ENCODE results near the gene IFIT2.

DNA sequence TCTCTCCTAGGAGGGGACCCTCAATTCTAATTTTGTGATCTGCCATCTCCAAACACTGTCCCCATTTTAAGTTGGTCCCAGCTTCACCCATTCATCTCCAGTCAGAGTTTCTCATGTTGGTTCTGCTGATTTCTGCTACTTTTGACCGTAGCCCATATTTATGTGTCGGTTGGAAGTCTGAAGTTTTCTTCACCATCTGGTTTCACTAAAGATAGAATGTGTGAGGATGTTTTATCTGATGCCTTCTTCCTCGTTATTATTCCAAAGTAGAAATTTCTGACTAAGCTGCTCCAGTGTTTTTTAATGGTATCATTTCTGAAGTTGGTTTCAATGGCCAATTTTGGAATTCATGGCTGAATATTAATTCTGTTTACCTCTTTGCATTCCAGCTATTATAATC is 21.3 kb upstream of the IFIT2 start:
- no peak for TF ChIP-seq EP300 (IDR thresholded peaks at IDR 0.05; ENCODE audit: borderline replicate concordance in 1 of 2, low read depth in 1 of 2, low read length in 1 of 2)
- no peak for TF ChIP-seq ELF1 (IDR thresholded peaks at IDR 0.05)
- TF ChIP-seq RCOR1 (IDR thresholded peaks at IDR 0.05; ENCODE audit: low read length): no peak
- TF ChIP-seq, protein P1, sequence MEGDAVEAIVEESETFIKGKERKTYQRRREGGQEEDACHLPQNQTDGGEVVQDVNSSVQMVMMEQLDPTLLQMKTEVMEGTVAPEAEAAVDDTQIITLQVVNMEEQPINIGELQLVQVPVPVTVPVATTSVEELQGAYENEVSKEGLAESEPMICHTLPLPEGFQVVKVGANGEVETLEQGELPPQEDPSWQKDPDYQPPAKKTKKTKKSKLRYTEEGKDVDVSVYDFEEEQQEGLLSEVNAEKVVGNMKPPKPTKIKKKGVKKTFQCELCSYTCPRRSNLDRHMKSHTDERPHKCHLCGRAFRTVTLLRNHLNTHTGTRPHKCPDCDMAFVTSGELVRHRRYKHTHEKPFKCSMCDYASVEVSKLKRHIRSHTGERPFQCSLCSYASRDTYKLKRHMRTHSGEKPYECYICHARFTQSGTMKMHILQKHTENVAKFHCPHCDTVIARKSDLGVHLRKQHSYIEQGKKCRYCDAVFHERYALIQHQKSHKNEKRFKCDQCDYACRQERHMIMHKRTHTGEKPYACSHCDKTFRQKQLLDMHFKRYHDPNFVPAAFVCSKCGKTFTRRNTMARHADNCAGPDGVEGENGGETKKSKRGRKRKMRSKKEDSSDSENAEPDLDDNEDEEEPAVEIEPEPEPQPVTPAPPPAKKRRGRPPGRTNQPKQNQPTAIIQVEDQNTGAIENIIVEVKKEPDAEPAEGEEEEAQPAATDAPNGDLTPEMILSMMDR (IDR thresholded peaks at IDR 0.05): no peak
- no peak for TF ChIP-seq POLR2AphosphoS5 (IDR thresholded peaks at IDR 0.05; ENCODE audit: low read depth, low read length)
- TF ChIP-seq, protein P2, sequence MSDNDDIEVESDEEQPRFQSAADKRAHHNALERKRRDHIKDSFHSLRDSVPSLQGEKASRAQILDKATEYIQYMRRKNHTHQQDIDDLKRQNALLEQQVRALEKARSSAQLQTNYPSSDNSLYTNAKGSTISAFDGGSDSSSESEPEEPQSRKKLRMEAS (IDR thresholded peaks at IDR 0.05; ENCODE audit: low read depth): no peak
- TF ChIP-seq, protein P3, sequence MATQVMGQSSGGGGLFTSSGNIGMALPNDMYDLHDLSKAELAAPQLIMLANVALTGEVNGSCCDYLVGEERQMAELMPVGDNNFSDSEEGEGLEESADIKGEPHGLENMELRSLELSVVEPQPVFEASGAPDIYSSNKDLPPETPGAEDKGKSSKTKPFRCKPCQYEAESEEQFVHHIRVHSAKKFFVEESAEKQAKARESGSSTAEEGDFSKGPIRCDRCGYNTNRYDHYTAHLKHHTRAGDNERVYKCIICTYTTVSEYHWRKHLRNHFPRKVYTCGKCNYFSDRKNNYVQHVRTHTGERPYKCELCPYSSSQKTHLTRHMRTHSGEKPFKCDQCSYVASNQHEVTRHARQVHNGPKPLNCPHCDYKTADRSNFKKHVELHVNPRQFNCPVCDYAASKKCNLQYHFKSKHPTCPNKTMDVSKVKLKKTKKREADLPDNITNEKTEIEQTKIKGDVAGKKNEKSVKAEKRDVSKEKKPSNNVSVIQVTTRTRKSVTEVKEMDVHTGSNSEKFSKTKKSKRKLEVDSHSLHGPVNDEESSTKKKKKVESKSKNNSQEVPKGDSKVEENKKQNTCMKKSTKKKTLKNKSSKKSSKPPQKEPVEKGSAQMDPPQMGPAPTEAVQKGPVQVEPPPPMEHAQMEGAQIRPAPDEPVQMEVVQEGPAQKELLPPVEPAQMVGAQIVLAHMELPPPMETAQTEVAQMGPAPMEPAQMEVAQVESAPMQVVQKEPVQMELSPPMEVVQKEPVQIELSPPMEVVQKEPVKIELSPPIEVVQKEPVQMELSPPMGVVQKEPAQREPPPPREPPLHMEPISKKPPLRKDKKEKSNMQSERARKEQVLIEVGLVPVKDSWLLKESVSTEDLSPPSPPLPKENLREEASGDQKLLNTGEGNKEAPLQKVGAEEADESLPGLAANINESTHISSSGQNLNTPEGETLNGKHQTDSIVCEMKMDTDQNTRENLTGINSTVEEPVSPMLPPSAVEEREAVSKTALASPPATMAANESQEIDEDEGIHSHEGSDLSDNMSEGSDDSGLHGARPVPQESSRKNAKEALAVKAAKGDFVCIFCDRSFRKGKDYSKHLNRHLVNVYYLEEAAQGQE (IDR thresholded peaks at IDR 0.05; ENCODE audit: low read depth, low read length): no peak
- TF ChIP-seq EZH2phosphoT487 (IDR thresholded peaks at IDR 0.05; ENCODE audit: borderline replicate concordance, low read depth): no peak
- no peak for TF ChIP-seq RXRA (IDR thresholded peaks at IDR 0.05; ENCODE audit: borderline replicate concordance, low read depth)
- TF ChIP-seq TEAD4 (IDR thresholded peaks at IDR 0.05; ENCODE audit: borderline replicate concordance, insufficient read depth): no peak
- TF ChIP-seq, protein P4, sequence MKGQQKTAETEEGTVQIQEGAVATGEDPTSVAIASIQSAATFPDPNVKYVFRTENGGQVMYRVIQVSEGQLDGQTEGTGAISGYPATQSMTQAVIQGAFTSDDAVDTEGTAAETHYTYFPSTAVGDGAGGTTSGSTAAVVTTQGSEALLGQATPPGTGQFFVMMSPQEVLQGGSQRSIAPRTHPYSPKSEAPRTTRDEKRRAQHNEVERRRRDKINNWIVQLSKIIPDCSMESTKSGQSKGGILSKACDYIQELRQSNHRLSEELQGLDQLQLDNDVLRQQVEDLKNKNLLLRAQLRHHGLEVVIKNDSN (IDR thresholded peaks at IDR 0.05; ENCODE audit: borderline replicate concordance, low read depth): no peak
